Measurements from ENCODE around the gene SMIM43. TPM values are rescaled to one million over a fixed set of nuclear protein-coding genes. Genes with fewer than 3 reads are reported as not detected.

The SMIM43 gene
- total and polyA plus RNA-seq, 2 donors (not counting 1 experiment from before 2014, with no cell fraction given): 0.83 to 2.5 TPM

Other genes starting within 250 kb of the SMIM43 start
- gene ANXA5, start 68.2 kb downstream of the SMIM43 start, total RNA-seq: 481 and 602 TPM in 2 replicates
- gene ANXA5, start 68.2 kb downstream of the SMIM43 start, polyA plus RNA-seq: 1,748 and 2,025 TPM in 2 replicates
- gene EXOSC9, start 36.2 kb upstream of the SMIM43 start, total RNA-seq: 15.5 and 16.2 TPM in 2 replicates
- 33.8 and 41.5 TPM in 2 replicates for gene EXOSC9, start 36.2 kb upstream of the SMIM43 start, polyA plus RNA-seq
- gene CCNA2, start 58.7 kb upstream of the SMIM43 start, total RNA-seq: 1.3 and 12.6 TPM in 2 replicates
- 14.9 and 45.0 TPM in 2 replicates for gene CCNA2, start 58.7 kb upstream of the SMIM43 start, polyA plus RNA-seq
- 21.3 and 22.5 TPM in 2 replicates for gene BBS7, start 105.3 kb upstream of the SMIM43 start, total RNA-seq
- 22.7 and 24.4 TPM in 2 replicates for gene BBS7, start 105.3 kb upstream of the SMIM43 start, polyA plus RNA-seq
- 1.0 and 1.2 TPM in 2 replicates for gene TRPC3, start 186.9 kb upstream of the SMIM43 start, total RNA-seq
- 0.52 and 2.3 TPM in 2 replicates for gene TRPC3, start 186.9 kb upstream of the SMIM43 start, polyA plus RNA-seq

Measured in fibroblast of lung (primary cell).